DND-41 (cell line): ENCODE results near the gene QSOX2.

Experiments
- EZH2 ChIP-seq: IDR thresholded peaks from 3 replicates; pipeline ENCODE4 v1.6.1; 2012; ENCODE audit warnings: borderline replicate concordance, low read depth, mild to moderate bottlenecking, moderate library complexity, low read length, inconsistent platforms; ENCODE audit not compliant: severe bottlenecking
- TF ChIP-seq, protein P1 (sequence below): IDR thresholded peaks from 2 replicates; pipeline ENCODE4 v1.5.1; 2012; ENCODE audit warnings: borderline replicate concordance, low read length, moderate library complexity, mild to moderate bottlenecking; ENCODE audit not compliant: poor library complexity, severe bottlenecking; ENCODE audit errors: extremely low read depth

GRCh38 chr9:136237486-136238341, 7.9 kb downstream of the QSOX2 start:
- TF ChIP-seq, protein P1, sequence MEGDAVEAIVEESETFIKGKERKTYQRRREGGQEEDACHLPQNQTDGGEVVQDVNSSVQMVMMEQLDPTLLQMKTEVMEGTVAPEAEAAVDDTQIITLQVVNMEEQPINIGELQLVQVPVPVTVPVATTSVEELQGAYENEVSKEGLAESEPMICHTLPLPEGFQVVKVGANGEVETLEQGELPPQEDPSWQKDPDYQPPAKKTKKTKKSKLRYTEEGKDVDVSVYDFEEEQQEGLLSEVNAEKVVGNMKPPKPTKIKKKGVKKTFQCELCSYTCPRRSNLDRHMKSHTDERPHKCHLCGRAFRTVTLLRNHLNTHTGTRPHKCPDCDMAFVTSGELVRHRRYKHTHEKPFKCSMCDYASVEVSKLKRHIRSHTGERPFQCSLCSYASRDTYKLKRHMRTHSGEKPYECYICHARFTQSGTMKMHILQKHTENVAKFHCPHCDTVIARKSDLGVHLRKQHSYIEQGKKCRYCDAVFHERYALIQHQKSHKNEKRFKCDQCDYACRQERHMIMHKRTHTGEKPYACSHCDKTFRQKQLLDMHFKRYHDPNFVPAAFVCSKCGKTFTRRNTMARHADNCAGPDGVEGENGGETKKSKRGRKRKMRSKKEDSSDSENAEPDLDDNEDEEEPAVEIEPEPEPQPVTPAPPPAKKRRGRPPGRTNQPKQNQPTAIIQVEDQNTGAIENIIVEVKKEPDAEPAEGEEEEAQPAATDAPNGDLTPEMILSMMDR, result no peak
- TF ChIP-seq EZH2, result no peak
